Measurements from ENCODE around the gene MMRN1.

DNA sequence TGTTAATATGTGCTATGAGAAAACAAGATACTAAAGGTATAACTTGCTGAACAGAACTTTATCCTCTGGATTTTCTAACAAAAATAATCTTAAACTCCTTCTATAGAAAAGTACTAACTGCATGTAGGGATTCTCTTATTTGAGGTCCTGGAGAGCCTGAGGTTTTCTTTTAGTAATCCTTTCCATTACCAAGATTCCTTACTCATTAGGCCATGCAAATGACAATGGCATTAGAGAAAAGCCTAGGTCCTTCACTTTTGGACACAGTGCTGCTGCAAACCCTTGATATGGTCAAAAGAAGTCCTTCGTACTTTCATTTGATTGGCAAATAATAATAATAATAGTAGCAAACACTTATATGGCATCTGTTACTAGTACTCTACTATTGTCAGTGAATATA, 3.2 kb downstream of the MMRN1 start:
- TF ChIP-seq, protein P1, sequence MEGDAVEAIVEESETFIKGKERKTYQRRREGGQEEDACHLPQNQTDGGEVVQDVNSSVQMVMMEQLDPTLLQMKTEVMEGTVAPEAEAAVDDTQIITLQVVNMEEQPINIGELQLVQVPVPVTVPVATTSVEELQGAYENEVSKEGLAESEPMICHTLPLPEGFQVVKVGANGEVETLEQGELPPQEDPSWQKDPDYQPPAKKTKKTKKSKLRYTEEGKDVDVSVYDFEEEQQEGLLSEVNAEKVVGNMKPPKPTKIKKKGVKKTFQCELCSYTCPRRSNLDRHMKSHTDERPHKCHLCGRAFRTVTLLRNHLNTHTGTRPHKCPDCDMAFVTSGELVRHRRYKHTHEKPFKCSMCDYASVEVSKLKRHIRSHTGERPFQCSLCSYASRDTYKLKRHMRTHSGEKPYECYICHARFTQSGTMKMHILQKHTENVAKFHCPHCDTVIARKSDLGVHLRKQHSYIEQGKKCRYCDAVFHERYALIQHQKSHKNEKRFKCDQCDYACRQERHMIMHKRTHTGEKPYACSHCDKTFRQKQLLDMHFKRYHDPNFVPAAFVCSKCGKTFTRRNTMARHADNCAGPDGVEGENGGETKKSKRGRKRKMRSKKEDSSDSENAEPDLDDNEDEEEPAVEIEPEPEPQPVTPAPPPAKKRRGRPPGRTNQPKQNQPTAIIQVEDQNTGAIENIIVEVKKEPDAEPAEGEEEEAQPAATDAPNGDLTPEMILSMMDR (IDR thresholded peaks at IDR 0.05), result no peak
- no peak for TF ChIP-seq POLR2A (IDR thresholded peaks at IDR 0.05)

Measured in lower leg skin (tissue), 3 donors.